AG10803 (cell line): ENCODE data around the gene UMAD1.
A peak's percentile ranks its signal among the peaks of the same experiment; 100 is the strongest.

ENCODE experiments used
- DNase-seq: peaks from one replicate; pipeline ENCODE4 v3.0.0; 2010; ENCODE audit warnings: low read depth
- H3K4me3 ChIP-seq: 2 replicates; pipeline ENCODE4 v1.5.1; 2011; ENCODE audit warnings: mild to moderate bottlenecking, low read length, control low read depth
- CTCF ChIP-seq: conservative IDR thresholded peaks from 2 replicates; pipeline ENCODE4 v1.5.1; 2011; ENCODE audit warnings: mild to moderate bottlenecking, low read length, control low read depth, inconsistent platforms

The UMAD1 gene

DNA sequence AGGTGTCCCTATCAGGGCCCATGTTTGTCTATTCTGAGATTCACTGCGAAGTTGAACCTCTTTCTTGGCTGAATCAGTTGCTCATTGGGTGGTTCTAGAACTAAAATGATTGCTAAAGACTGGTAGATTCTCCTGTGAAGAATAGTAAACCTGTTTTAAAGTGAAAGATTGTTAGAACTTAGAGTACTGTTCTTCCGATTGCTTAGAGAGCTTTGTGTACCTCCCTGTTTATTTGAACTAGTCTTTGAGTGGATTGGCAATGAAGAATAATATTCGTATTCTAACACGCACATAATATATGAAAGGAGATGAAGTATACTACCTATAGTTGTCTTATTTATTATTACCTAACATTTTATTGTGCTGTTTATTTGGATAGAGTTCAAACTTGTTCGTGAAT, 202.7 kb downstream of the UMAD1 start:
- no peak overlapping the region for H3K4me3 ChIP-seq
- no peak for TF ChIP-seq CTCF
- no peak for DNase-seq

DNA sequence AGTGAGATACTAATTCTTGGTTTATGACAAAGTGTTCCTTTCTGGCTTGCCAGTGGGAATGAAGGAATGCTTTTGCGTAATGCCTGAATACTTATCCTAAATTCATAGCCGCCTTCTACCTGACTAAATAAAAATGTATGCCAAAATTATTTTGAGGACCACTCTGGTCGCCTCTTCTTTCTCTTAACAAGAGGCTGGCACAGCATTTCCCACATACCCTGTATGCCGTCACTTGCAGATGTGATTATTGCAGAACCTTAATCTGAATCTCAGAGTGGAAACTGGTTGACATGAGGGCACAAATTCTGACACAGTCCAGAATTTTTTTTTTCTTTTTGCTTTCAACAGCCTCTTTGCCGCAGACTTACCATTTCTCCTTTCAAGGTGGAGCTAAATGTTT, 203.4 kb downstream of the UMAD1 start:
- TF ChIP-seq CTCF = no peak
- no peak overlapping the region for H3K4me3 ChIP-seq
- DNase-seq = no peak

GRCh38 chr7:7848246-7848645, 207.7 kb downstream of the UMAD1 start:
- DNase-seq = no peak
- H3K4me3 ChIP-seq = no peak overlapping the region
- no peak for TF ChIP-seq CTCF

GRCh38 chr7:7848892-7849291, 208.3 kb downstream of the UMAD1 start:
- TF ChIP-seq CTCF = no peak
- no peak overlapping the region for H3K4me3 ChIP-seq
- DNase-seq = no peak

GRCh38 chr7:7850150-7850549, 209.6 kb downstream of the UMAD1 start:
- H3K4me3 ChIP-seq = no peak overlapping the region
- DNase-seq = no peak
- no peak for TF ChIP-seq CTCF

GRCh38 chr7:7851381-7851780, 210.8 kb downstream of the UMAD1 start:
- TF ChIP-seq CTCF = no peak
- no peak overlapping the region for H3K4me3 ChIP-seq
- peak; percentile 21 for DNase-seq

DNA sequence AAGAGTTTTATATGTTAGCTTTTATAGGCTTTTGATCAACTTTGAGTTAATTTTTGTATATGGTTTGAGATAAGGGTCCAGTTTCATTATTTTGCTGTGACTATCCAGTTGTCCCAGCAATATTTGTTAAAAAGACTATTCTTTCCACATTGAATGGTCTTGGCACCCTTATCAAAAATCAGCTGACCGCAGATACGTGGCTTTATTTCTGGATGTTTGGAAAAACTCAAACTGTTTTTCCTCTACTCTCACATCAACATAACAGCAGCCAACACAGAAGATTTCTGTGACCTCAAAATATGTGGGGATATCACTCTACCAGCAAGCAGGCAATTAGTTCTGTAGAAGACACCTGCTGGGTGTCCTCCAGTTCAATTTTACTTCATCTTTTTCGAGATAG, 211.4 kb downstream of the UMAD1 start:
- no peak for DNase-seq
- TF ChIP-seq CTCF = no peak
- H3K4me3 ChIP-seq = no peak overlapping the region
